IPS-11a (cell line): ENCODE measurements around the gene MCRIP2.

Experiments used
- H3K4me3 ChIP-seq: one replicate; pipeline ENCODE4 v1.5.1; 2013; ENCODE audit warnings: low read depth, low read length, control low read depth

MCRIP2 gene

GRCh38 chr16:667780-668518 lies 26.3 kb downstream of the MCRIP2 start, which contains the start of gene RHOT2:
Gene RHOT2 (plus strand): TSS chr16:668132. CDS start chr16:668200, 68 bp downstream.
- H3K4me3 ChIP-seq = peak within 1 kb of the TSS; percentile 76

GRCh38 chr16:668519-669171 lies 27.0 kb downstream of the MCRIP2 start:
- peak overlapping the region; percentile 76 for H3K4me3 ChIP-seq

GRCh38 chr16:669666-670065 lies 28.0 kb downstream of the MCRIP2 start:
- H3K4me3 ChIP-seq = no peak overlapping the region

GRCh38 chr16:670485-671352 lies 29.1 kb downstream of the MCRIP2 start:
- no peak overlapping the region for H3K4me3 ChIP-seq

GRCh38 chr16:671353-672131 lies 29.9 kb downstream of the MCRIP2 start:
- H3K4me3 ChIP-seq = no peak overlapping the region

GRCh38 chr16:672371-672770 lies 30.7 kb downstream of the MCRIP2 start:
- no peak overlapping the region for H3K4me3 ChIP-seq

GRCh38 chr16:672851-673250 lies 31.2 kb downstream of the MCRIP2 start:
- H3K4me3 ChIP-seq = no peak overlapping the region

- no peak overlapping the region for H3K4me3 ChIP-seq
Observed at GRCh38 chr16:673399-673991, 31.9 kb downstream of the MCRIP2 start.

GRCh38 chr16:674214-674881 lies 32.7 kb downstream of the MCRIP2 start:
- no peak overlapping the region for H3K4me3 ChIP-seq

GRCh38 chr16:674968-675883 lies 33.6 kb downstream of the MCRIP2 start, which contains the start of gene RHBDL1:
Gene RHBDL1 (plus strand): TSS chr16:675671. CDS start chr16:675791, 120 bp downstream.
- H3K4me3 ChIP-seq = peak within 1 kb of the TSS; percentile 41

GRCh38 chr16:675884-676564 lies 34.4 kb downstream of the MCRIP2 start:
- H3K4me3 ChIP-seq = peak overlapping the region; percentile 41

GRCh38 chr16:676565-676902 lies 34.9 kb downstream of the MCRIP2 start:
- H3K4me3 ChIP-seq = no peak overlapping the region

- H3K4me3 ChIP-seq = no peak overlapping the region
Observed at GRCh38 chr16:676913-677312, 35.3 kb downstream of the MCRIP2 start.

- no peak overlapping the region for H3K4me3 ChIP-seq
Observed at GRCh38 chr16:677316-678190, 35.9 kb downstream of the MCRIP2 start.

GRCh38 chr16:678209-678857 lies 36.7 kb downstream of the MCRIP2 start:
- H3K4me3 ChIP-seq = no peak overlapping the region
